Measurements from ENCODE around the gene AKAP6.

DNA sequence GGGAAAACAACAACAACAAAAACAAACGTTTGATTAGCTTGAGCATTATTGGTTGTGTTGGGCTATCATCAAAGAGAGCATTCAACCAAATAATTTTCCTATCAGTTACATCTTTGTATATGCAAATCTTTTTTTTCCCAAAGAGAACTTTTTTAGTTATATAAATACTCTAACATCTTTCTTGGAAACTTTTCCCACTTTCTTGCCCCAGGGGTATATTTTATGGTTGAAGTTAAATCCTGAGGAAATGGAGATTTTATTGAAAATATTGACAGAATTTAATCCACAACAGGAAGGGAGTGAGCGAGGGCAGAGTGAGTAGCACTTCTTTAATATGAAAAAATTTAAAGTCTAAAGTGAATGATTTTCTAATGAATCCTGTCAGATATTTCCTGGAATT lies 488.7 kb downstream of the AKAP6 start:
- TF ChIP-seq, protein P1, sequence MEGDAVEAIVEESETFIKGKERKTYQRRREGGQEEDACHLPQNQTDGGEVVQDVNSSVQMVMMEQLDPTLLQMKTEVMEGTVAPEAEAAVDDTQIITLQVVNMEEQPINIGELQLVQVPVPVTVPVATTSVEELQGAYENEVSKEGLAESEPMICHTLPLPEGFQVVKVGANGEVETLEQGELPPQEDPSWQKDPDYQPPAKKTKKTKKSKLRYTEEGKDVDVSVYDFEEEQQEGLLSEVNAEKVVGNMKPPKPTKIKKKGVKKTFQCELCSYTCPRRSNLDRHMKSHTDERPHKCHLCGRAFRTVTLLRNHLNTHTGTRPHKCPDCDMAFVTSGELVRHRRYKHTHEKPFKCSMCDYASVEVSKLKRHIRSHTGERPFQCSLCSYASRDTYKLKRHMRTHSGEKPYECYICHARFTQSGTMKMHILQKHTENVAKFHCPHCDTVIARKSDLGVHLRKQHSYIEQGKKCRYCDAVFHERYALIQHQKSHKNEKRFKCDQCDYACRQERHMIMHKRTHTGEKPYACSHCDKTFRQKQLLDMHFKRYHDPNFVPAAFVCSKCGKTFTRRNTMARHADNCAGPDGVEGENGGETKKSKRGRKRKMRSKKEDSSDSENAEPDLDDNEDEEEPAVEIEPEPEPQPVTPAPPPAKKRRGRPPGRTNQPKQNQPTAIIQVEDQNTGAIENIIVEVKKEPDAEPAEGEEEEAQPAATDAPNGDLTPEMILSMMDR (IDR thresholded peaks at IDR 0.05): no peak
- TF ChIP-seq POLR2A (IDR thresholded peaks at IDR 0.05) (no peak), POLR2AphosphoS5 (IDR thresholded peaks at IDR 0.05) (no peak)
